ENCODE data around the gene CRYBA1.

GRCh38 chr17:29246628-29247027 is at the start of gene CRYBA1:
- TF ChIP-seq, protein P1, sequence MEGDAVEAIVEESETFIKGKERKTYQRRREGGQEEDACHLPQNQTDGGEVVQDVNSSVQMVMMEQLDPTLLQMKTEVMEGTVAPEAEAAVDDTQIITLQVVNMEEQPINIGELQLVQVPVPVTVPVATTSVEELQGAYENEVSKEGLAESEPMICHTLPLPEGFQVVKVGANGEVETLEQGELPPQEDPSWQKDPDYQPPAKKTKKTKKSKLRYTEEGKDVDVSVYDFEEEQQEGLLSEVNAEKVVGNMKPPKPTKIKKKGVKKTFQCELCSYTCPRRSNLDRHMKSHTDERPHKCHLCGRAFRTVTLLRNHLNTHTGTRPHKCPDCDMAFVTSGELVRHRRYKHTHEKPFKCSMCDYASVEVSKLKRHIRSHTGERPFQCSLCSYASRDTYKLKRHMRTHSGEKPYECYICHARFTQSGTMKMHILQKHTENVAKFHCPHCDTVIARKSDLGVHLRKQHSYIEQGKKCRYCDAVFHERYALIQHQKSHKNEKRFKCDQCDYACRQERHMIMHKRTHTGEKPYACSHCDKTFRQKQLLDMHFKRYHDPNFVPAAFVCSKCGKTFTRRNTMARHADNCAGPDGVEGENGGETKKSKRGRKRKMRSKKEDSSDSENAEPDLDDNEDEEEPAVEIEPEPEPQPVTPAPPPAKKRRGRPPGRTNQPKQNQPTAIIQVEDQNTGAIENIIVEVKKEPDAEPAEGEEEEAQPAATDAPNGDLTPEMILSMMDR (optimal IDR thresholded peaks at IDR 0.05 in 1 of 3, IDR thresholded peaks at IDR 0.05 in 1 of 3, conservative IDR thresholded peaks at IDR 0.05 in 1 of 3; ENCODE audit: extremely low read depth in 1 of 3, insufficient read depth in 2 of 3, low read length in 3 of 3): peak in 2 of 3 experiments; percentile 20 to 48
- no peak for TF ChIP-seq EZH2 (IDR thresholded peaks at IDR 0.05; ENCODE audit: low read length)

Data from keratinocyte (primary cell).